GM20000 (cell line): ENCODE results near the gene KNOP1.

ENCODE experiments used
- DNase-seq: peaks from one replicate; pipeline ENCODE4 v3.0.0; 2012; ENCODE audit warnings: low spot score
- CTCF ChIP-seq: IDR thresholded peaks from 2 replicates; pipeline ENCODE4 v1.5.1; 2012; ENCODE audit warnings: mild to moderate bottlenecking, control low read depth; ENCODE audit errors: extremely low read depth, missing control alignments

Gene KNOP1

GRCh38 chr16:19757762-19758595 lies 40.0 kb upstream of the KNOP1 start:
- DNase-seq = no peak
- no peak for TF ChIP-seq CTCF

DNA sequence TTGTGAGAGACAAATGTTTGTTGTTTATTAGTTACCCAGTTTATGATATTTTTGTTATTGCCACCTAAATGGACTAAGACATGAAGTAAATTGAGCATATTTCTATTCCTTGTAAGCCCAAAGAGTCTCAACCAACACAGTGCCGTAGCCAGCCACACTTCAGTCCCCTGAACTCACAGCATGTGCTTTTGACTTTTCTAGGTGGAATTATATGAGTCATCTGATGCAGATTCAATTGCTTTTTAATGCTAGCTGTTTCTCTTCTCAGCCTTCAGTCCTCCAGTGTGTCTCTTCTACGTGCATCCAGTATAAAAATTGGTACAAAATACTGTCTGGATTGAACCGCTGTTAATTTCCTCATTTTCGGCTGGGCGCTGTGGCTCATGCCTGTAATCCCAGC lies 39.0 kb upstream of the KNOP1 start:
- no peak for DNase-seq
- no peak for TF ChIP-seq CTCF

GRCh38 chr16:19755268-19755667 lies 37.2 kb upstream of the KNOP1 start:
- no peak for TF ChIP-seq CTCF
- no peak for DNase-seq

- no peak for DNase-seq
These were observed 36.6 kb upstream of the KNOP1 start for GRCh38 chr16:19754644-19755036.

GRCh38 chr16:19753815-19754643 lies 36.0 kb upstream of the KNOP1 start:
- no peak for TF ChIP-seq CTCF
- DNase-seq = no peak

More at GRCh38 chr16:19754644-19755036, 36.6 kb upstream of the KNOP1 start:
- TF ChIP-seq CTCF = no peak

GRCh38 chr16:19751478-19752385 lies 33.7 kb upstream of the KNOP1 start:
- no peak for DNase-seq

More at GRCh38 chr16:19751478-19752385, 33.7 kb upstream of the KNOP1 start:
- TF ChIP-seq CTCF = no peak
